Endothelial cell of umbilical vein (primary cell): Measurements from ENCODE around the gene BAD. TPM values are rescaled to one million over a fixed set of nuclear protein-coding genes. Genes with fewer than 3 reads are reported as not detected.

Experiments
- BruUV-seq: library from RNA; stranded (reverse); fragments of 400-500 nt; replicated peaks from 2 replicates; lab custom pipeline; 2021; lab: Mats Ljungman, UMichigan
- CTCF ChIA-PET: fragments of 300-600, 350-600 bp; sonication (Branson Sonifier 250); formaldehyde crosslinking; loops from one replicate; lab custom pipeline; 2021; ENCODE audit warnings: antibody characterized with exemption, inconsistent platforms; lab: Charles Lee
- POLR2A ChIA-PET: fragments of 300-600, 350-600 bp; sonication (Branson Sonifier 250); formaldehyde crosslinking; loops from one replicate; lab custom pipeline; 2021; ENCODE audit warnings: antibody characterized with exemption, inconsistent platforms; lab: Charles Lee
- DNase-seq: peaks from one replicate; pipeline ENCODE4 v3.0.0-alpha.2; 2011; ENCODE audit warnings: low read depth, low spot score
- FAIRE-seq: peaks from 2 replicates; lab custom pipeline; 2011; peaks lifted over from hg19 to GRCh38; lab: Jason Lieb, UNC
- H2AFZ ChIP-seq: 2 replicates; pipeline ENCODE4 v1.6.0; 2012; ENCODE audit warnings: low read depth, low read length, control low read depth, inconsistent platforms
- H3K27ac ChIP-seq: 2 replicates; pipeline ENCODE4 v1.5.1; 2011; ENCODE audit warnings: low read depth, mild to moderate bottlenecking, control low read depth, low read length, moderate library complexity; ENCODE audit not compliant: insufficient read depth
- H3K27me3 ChIP-seq, 2 experiments: 2 replicates each; pipeline versions ENCODE4 v1.6.0 to v1.6.1; 2011; ENCODE audit warnings: low read length in 2 of 2, mixed read lengths in 1 of 2; ENCODE audit not compliant: control insufficient read depth in 2 of 2, insufficient read depth in 2 of 2
- H3K36me3 ChIP-seq, 2 experiments: 2 replicates in 1 of 2; 3 replicates in 1 of 2; pipeline ENCODE4 v1.5.1; 2011; ENCODE audit warnings: low read length in 2 of 2, mild to moderate bottlenecking in 1 of 2, moderate library complexity in 1 of 2; ENCODE audit not compliant: control insufficient read depth in 2 of 2, insufficient read depth in 2 of 2; ENCODE audit errors: extremely low read depth in 1 of 2
- H3K4me1 ChIP-seq: 3 replicates; pipeline ENCODE4 v1.5.1; 2011; ENCODE audit warnings: mild to moderate bottlenecking, low read length; ENCODE audit not compliant: control insufficient read depth, insufficient read depth; ENCODE audit errors: extremely low read depth
- H3K4me2 ChIP-seq: 2 replicates; pipeline ENCODE4 v1.6.1; 2011; ENCODE audit warnings: low read length, control low read depth, mixed read lengths; ENCODE audit not compliant: insufficient read depth
- H3K4me3 ChIP-seq, 3 experiments: fragments of 200-600 bp in 1 of 3; sonication (generic), shearing (Covaris generic) in 1 of 3; replicated peaks in 1 of 3; 2 replicates each; pipeline ENCODE4 v1.5.1; 2011 to 2016; ENCODE audit warnings: control low read depth in 3 of 3, low read length in 3 of 3, mild to moderate bottlenecking in 2 of 3, inconsistent platforms in 1 of 3, low read depth in 1 of 3, moderate library complexity in 1 of 3; ENCODE audit not compliant: insufficient read depth in 1 of 3
- H3K79me2 ChIP-seq: 2 replicates; pipeline ENCODE4 v1.6.0; 2012; ENCODE audit warnings: low read length, inconsistent platforms; ENCODE audit not compliant: control insufficient read depth, insufficient read depth
- H3K9ac ChIP-seq: replicated peaks from 2 replicates; pipeline ENCODE3; 2011; ENCODE audit warnings: low read length, control low read depth; ENCODE audit not compliant: insufficient read depth; ENCODE audit errors: extremely low read depth
- H3K9me1 ChIP-seq: replicated peaks from 3 replicates; pipeline ENCODE4 v1.6.0; 2011; ENCODE audit warnings: mild to moderate bottlenecking, low read length; ENCODE audit not compliant: control insufficient read depth, insufficient read depth; ENCODE audit errors: extremely low read depth
- H3K9me3 ChIP-seq: replicated peaks from 2 replicates; pipeline ENCODE4 v1.5.1; 2012; ENCODE audit warnings: low read length, inconsistent platforms; ENCODE audit not compliant: control insufficient read depth, insufficient read depth
- H4K20me1 ChIP-seq: replicated peaks from 2 replicates; pipeline ENCODE3; 2011; ENCODE audit warnings: mild to moderate bottlenecking, low read length; ENCODE audit not compliant: control insufficient read depth, insufficient read depth; ENCODE audit errors: extremely low read depth
- FOS ChIP-seq: IDR thresholded peaks from 2 replicates; pipeline ENCODE4 v1.6.1; 2011; ENCODE audit warnings: mild to moderate bottlenecking, low read length, moderate library complexity, borderline replicate concordance; ENCODE audit not compliant: insufficient read depth
- JUN ChIP-seq: IDR thresholded peaks from 2 replicates; pipeline ENCODE4 v1.6.1; 2011; ENCODE audit warnings: borderline replicate concordance, low read depth; ENCODE audit not compliant: insufficient read length, insufficient read depth
- MYC ChIP-seq: IDR thresholded peaks from one replicate; pipeline ENCODE4 v1.6.1; 2011; ENCODE audit warnings: mild to moderate bottlenecking, low read depth, low read length
- POLR2AphosphoS5 ChIP-seq: IDR thresholded peaks from 2 replicates; pipeline ENCODE4 v1.6.1; 2012; ENCODE audit warnings: low read depth, mild to moderate bottlenecking, control low read depth, low read length, moderate library complexity; ENCODE audit not compliant: insufficient read depth
- dilution Hi-C: fragments of 300-500 bp; cut with MboI; formaldehyde crosslinking; loops from one replicate; pipeline ENCODE4 v1.15.0; 2019; ENCODE audit warnings: low sequenced_read_pairs; ENCODE audit not compliant: extremely low pct_ligation_motif_present
- intact Hi-C: fragments of 100-400 bp; cut with micrococcal nuclease; formaldehyde crosslinking; loops from one replicate; pipeline ENCODE4 v1.10.0; 2022
- polyA plus RNA-seq, 4 experiments: library from polyadenylated mRNA; depleted of rRNA in 3 of 4; stranded (reverse) in 3 of 4; unstranded in 1 of 4; fragments of >200 nt; gene quantifications; 2 replicates each; pipeline versions ENCODE4 v1.2.1 to v1.2.3, GENCODE V29; 2011 to 2012; ENCODE audit warnings: missing spikeins in 1 of 4
- total RNA-seq: library from RNA; stranded (reverse); gene quantifications from 2 replicates; pipeline ENCODE4 v1.2.3, GENCODE V29; 2021
- TF ChIP-seq, protein P1 (sequence below), 2 donors: IDR thresholded peaks; 1 replicate in 1 of 2; 2 replicates in 1 of 2; pipeline ENCODE4 v1.5.1; 2011; ENCODE audit warnings: low read length in 2 of 2, mild to moderate bottlenecking in 2 of 2, moderate library complexity in 2 of 2, control low read depth in 1 of 2, inconsistent platforms in 1 of 2, low read depth in 1 of 2; ENCODE audit not compliant: insufficient read depth in 1 of 2; ENCODE audit errors: extremely low read depth in 1 of 2
- TF ChIP-seq, protein P2 (sequence below): IDR thresholded peaks from 2 replicates; pipeline ENCODE4 v1.6.1; 2011; ENCODE audit not compliant: insufficient read depth, insufficient read length

Gene BAD
- total and polyA plus RNA-seq, 2 donors (not counting 3 experiments of a cell fraction or from before 2014, with no cell fraction given), result 65.3 to 88.0 TPM

DNA sequence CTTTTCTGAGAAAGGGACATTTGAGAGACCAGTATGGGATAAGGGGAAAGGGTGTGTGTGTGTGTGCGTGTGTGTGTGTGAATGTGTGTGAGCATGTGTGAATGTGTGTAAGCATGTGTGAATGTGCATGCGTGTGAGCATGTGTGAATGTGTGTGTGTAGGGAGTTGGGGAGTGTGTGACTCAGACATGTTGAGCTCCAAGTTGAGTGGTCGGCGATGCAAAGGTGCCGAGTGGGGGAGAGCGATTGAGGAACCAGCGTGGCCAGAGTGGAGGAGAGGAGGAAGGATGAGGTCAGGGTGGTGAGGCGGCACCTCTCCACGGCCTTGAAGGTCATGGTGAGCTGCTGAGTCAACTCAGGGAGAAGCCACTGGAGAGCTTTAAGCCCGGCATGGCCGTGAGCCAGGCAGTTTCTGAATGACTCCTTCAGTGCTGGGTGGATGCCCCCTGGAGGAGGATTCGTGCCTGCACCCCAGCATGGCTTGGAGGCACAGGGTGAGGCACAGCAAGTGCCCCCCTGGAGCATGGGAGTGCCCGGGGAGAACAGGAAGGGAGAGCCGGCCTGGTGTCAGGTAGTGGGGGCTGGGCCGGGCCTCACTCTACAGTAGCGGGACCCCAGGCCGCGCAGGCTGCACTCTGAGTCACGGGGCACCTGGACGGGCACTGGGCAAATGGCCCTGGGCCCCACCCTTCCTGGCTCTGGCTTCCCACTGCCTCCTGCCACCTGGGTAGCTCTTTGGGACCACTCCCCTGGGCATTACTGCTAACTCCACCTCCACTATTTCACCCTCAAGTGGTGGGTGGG is 47.3 kb upstream of the BAD start:
- intact Hi-C loops, result loop anchor here (2.0 kb wide), 1 partner anchor 13 kb away; the partner anchor contains the start of gene PRDX5
- no peak overlapping the region for H3K4me2 ChIP-seq
- H2AFZ ChIP-seq, result peak overlapping the region; percentile 8

More for the DNA sequence above, 47.3 kb upstream of the BAD start:
- H3K9me1 ChIP-seq, result no peaks in the 10 kb centered on the region
- TF ChIP-seq JUN, result no peak
- TF ChIP-seq POLR2AphosphoS5, result peak; percentile 27
- TF ChIP-seq, protein P1, sequence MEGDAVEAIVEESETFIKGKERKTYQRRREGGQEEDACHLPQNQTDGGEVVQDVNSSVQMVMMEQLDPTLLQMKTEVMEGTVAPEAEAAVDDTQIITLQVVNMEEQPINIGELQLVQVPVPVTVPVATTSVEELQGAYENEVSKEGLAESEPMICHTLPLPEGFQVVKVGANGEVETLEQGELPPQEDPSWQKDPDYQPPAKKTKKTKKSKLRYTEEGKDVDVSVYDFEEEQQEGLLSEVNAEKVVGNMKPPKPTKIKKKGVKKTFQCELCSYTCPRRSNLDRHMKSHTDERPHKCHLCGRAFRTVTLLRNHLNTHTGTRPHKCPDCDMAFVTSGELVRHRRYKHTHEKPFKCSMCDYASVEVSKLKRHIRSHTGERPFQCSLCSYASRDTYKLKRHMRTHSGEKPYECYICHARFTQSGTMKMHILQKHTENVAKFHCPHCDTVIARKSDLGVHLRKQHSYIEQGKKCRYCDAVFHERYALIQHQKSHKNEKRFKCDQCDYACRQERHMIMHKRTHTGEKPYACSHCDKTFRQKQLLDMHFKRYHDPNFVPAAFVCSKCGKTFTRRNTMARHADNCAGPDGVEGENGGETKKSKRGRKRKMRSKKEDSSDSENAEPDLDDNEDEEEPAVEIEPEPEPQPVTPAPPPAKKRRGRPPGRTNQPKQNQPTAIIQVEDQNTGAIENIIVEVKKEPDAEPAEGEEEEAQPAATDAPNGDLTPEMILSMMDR (IDR thresholded peaks at IDR 0.05; ENCODE audit: extremely low read depth in 1 of 2, insufficient read depth in 1 of 2, low read depth in 1 of 2, low read length in 2 of 2), result peak; percentile 64 to 82
- TF ChIP-seq, protein P2, sequence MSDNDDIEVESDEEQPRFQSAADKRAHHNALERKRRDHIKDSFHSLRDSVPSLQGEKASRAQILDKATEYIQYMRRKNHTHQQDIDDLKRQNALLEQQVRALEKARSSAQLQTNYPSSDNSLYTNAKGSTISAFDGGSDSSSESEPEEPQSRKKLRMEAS, result peak; percentile 33
- TF ChIP-seq FOS, result peak; percentile 32
- no peak for TF ChIP-seq MYC
- FAIRE-seq (peak; percentile 83), DNase-seq (peak; percentile 74)
- no peaks in the 10 kb centered on the region for H3K79me2 ChIP-seq
- ChIA-PET POLR2A (interaction anchor here (0.5 to 1.2 kb wide), 2 partner anchors 14 to 331 kb away, joined by 3 to 6 read pairs; partner anchors contain the start of genes PRDX5 and TRMT112), CTCF (interaction anchor here (0.6 to 5.4 kb wide), 21 partner anchors 9 to 146 kb away, joined by 3 to 71 read pairs (median 5); partner anchors contain the start of genes BAD, CATSPERZ, CCDC88B and ESRRA)
- BruUV-seq, result no TSS peak
- H3K27ac ChIP-seq, result no peak overlapping the region
- no peak overlapping the region for H3K4me3 ChIP-seq
- H3K27me3 ChIP-seq, result no peaks in the 10 kb centered on the region
- H3K4me1 ChIP-seq, result peaks cover 3% of the 10 kb centered on the region
- no peak overlapping the region for H3K9ac ChIP-seq
- H3K9me3 ChIP-seq, result no peaks in the 10 kb centered on the region
- dilution Hi-C loops, result no loop called here
- H4K20me1 ChIP-seq, result no peaks in the 10 kb centered on the region
- H3K36me3 ChIP-seq, result no peaks in the 10 kb centered on the region
